ENCODE measurements around the gene COG2.

COG2 gene

GRCh38 chr1:230737622-230738262 is 95.5 kb downstream of the COG2 start:
- Histone ChIP-seq H3K9me3 (ENCODE audit: severe bottlenecking) (no peaks in the 10 kb centered on the region), H3K4me1 (ENCODE audit: insufficient read depth, poor library complexity, severe bottlenecking) (no peaks in the 10 kb centered on the region), H3K4me3 (ENCODE audit: severe bottlenecking) (no peak overlapping the region), H3K27ac (ENCODE audit: poor library complexity, severe bottlenecking) (no peak overlapping the region), H3K27me3 (ENCODE audit: insufficient read depth, poor library complexity, severe bottlenecking) (no peaks in the 10 kb centered on the region), H3K36me3 (ENCODE audit: low read depth) (no peaks in the 10 kb centered on the region)
- ATAC-seq (ENCODE audit: low read depth) (no peak), DNase-seq (ENCODE audit: low spot score) (no peak)
- no peak for TF ChIP-seq CTCF (IDR thresholded peaks at IDR 0.05; ENCODE audit: poor library complexity, severe bottlenecking)

GRCh38 chr1:230739564-230740290 is 97.4 kb downstream of the COG2 start:
- Histone ChIP-seq H3K27me3 (ENCODE audit: insufficient read depth, poor library complexity, severe bottlenecking) (no peaks in the 10 kb centered on the region), H3K36me3 (ENCODE audit: low read depth) (no peaks in the 10 kb centered on the region), H3K4me3 (ENCODE audit: severe bottlenecking) (no peak overlapping the region), H3K27ac (ENCODE audit: poor library complexity, severe bottlenecking) (no peak overlapping the region), H3K9me3 (ENCODE audit: severe bottlenecking) (no peaks in the 10 kb centered on the region), H3K4me1 (ENCODE audit: insufficient read depth, poor library complexity, severe bottlenecking) (no peaks in the 10 kb centered on the region)
- no peak for ATAC-seq (ENCODE audit: low read depth)
- no peak for DNase-seq (ENCODE audit: low spot score)
- TF ChIP-seq CTCF (IDR thresholded peaks at IDR 0.05; ENCODE audit: poor library complexity, severe bottlenecking): no peak
